GM08714 (cell line): ENCODE data around the gene PIP5KL1.
A peak's percentile ranks its signal among the peaks of the same experiment; 100 is the strongest.

Source experiments
- H3K4me3 ChIP-seq: fragments of 200-500 bp; sonication (Bioruptor generic); 2 replicates; pipeline ENCODE4 v1.5.1; 2014; ENCODE audit warnings: mild to moderate bottlenecking, low read length, inconsistent platforms
- ZNF274 ChIP-seq: IDR thresholded peaks from 2 replicates; pipeline ENCODE4 v1.6.1; 2012; ENCODE audit warnings: mild to moderate bottlenecking, low read depth, low read length

The PIP5KL1 gene

GRCh38 chr9:127946728-127947127 lies 16.2 kb upstream of the PIP5KL1 start:
- TF ChIP-seq ZNF274, result no peak
- H3K4me3 ChIP-seq, result no peak overlapping the region

DNA sequence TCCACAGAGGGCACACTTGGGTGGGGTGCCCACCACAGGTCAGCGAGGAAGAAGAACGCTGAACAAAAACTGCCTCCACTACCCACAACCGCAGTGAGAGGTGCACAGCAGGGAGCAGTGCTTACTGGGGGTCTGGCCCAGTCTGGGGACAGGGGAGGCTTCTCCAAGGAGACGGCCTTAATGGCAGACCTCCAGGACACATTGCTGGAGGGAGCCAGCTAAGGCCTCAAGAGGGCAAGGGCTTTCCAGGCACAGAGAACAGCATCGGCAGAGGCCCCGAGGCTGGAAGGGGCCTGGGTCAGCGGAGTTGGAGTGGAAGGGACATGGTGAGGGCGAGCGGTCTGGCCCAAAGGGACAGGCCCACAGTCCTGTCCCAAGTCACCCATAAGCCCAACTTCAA lies 15.4 kb upstream of the PIP5KL1 start:
- H3K4me3 ChIP-seq, result no peak overlapping the region
- no peak for TF ChIP-seq ZNF274

DNA sequence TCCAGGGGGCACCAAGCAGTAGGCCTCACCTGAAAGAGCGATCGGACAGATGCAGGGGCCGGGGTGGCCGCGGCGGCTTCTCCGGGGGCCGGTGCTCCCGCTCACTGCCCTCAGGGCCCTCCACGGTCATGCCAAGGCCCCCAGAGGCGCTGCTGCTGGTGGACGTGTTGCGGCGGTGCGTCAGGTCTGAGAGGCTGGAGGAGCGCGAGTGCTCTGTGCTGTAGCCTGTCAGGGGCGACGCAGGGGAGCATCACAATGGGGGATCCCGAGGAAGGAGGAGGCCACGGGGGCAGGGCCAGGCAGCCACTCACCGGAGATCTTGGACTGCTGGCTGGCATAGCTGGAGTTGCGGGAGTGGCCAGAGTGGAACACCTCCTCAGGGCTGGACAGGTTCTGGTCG lies 14.8 kb upstream of the PIP5KL1 start:
- no peak for TF ChIP-seq ZNF274
- H3K4me3 ChIP-seq, result no peak overlapping the region

DNA sequence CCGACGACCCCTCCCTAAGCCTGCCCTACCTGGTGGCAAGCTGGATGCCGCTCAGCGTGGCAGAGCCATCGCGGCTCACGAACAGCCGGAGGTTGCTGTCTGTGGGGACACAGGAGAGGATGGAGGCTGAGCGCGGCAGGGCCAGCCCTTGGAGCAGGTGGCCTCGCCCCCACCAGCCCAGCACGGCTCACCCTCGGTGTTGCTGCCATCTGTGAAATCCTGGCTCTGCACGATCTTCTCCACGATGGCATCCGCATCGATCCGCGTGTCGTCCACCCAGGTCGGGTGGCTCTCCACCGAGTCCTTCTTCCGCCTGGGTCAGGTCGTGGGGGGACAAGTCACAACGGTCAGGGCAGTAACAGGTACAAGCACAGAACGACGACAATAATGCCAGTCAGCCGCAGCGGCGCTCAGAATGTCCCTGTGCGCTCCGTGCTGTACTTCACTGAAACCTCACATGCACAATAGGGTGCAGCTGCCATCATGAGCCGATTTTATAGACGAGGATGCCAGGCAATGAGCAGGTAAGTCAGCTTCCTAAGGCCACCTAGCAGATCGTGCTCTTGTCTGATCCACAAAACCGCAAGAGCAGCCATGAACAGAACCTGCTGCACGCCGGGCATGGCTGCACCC lies 14.1 kb upstream of the PIP5KL1 start:
- no peak overlapping the region for H3K4me3 ChIP-seq
- TF ChIP-seq ZNF274, result no peak

- H3K4me3 ChIP-seq, result no peak overlapping the region
- TF ChIP-seq ZNF274, result no peak
Measured at GRCh38 chr9:127943731-127944144, 13.2 kb upstream of the PIP5KL1 start.

DNA sequence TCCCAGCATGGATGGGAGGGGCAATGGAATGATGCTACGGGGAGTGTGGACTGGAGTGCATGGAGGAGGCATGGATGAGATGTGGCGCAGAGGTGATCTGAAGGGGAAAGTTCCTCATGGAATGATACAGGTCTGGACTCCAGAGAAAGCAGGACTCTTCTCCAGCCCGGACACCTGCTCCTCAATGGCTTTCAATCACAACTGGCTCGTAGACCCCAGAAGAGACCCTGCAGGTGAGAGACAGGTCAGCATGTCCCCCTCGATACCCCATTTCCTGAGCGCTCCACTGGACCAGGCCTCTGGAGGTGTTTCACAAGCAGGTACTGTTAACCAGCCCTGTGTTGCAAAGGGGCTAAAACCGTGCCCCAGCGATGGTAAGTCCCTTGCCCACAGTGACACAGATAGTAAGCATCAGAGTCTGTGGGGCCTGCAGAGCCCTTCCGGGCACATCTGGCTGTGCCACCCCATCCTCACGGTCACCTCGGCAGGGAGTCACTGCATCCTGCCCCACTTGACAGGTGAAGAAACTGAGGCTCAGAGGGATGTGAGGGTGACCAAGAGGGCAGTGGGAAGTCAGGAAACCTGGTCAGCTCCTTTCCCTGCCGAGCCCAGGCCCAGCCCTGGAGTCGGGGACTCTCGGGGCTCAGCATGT lies 12.6 kb upstream of the PIP5KL1 start:
- no peak for TF ChIP-seq ZNF274
- no peak overlapping the region for H3K4me3 ChIP-seq

- TF ChIP-seq ZNF274, result no peak
- H3K4me3 ChIP-seq, result no peak overlapping the region
Measured at GRCh38 chr9:127942216-127943010, 11.8 kb upstream of the PIP5KL1 start.

DNA sequence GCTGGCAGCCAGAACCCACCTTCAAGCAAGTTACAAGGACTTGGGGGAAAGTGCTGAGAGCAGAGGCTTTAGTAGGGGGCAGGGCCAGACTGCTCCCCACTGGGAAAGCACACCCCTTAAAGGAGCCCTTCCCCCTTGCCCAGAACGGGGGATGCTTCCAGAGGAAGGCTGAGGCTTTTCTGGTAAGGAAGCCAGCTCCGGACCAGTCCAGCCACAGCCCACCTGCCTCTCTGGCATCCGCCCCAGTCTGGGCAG lies 11.3 kb upstream of the PIP5KL1 start:
- no peak for TF ChIP-seq ZNF274
- H3K4me3 ChIP-seq, result no peak overlapping the region

DNA sequence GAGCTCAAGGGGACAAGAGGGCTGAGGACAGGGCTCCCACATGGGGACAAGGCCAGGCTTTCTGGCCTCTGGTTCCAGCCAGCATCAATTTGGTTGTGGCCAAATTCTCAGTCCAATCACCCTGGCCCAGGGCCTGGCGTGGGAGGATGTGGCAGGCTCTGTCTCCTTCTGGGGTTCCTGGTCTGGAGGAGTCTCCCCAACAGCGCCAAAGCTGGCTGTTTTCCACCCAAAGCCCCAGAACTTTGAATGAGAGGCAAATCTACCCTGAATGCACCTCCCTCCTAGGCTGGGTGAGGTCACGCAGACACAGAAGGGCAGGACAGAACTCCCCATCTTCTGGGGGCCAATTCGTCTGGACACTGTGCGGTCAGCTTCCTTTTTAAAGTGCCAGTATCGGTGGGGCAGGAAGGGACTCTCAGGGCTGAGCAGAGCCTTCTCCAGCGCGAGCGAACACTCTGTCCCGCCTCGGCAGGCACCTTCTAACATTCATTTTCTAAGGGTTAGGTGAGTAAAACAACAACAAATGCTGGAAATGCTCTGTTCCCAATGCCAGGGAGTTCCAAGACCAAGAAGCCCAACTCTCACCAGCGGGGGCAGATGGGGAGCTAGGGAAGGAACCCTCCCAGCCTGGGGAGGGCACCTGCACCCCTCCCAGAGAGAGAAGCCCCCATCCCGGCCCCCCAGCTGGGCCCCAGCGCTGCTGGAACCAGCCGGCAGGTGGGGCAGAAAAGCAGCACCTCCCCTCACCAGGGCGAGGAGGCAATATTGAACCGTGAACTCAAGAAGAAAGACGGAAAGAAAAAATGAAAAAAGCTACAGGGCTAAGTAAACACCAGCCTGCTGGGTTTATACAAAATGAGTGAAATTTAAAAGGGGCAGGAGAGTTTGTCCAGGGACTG lies 10.7 kb upstream of the PIP5KL1 start:
- no peak for TF ChIP-seq ZNF274
- no peak overlapping the region for H3K4me3 ChIP-seq

GRCh38 chr9:127940593-127940992 lies 10.0 kb upstream of the PIP5KL1 start:
- no peak for TF ChIP-seq ZNF274
- no peak overlapping the region for H3K4me3 ChIP-seq

GRCh38 chr9:127938298-127938690 lies 7.7 kb upstream of the PIP5KL1 start:
- no peak overlapping the region; the same call in 1 of the 2 replicates for H3K4me3 ChIP-seq
- TF ChIP-seq ZNF274, result no peak

DNA sequence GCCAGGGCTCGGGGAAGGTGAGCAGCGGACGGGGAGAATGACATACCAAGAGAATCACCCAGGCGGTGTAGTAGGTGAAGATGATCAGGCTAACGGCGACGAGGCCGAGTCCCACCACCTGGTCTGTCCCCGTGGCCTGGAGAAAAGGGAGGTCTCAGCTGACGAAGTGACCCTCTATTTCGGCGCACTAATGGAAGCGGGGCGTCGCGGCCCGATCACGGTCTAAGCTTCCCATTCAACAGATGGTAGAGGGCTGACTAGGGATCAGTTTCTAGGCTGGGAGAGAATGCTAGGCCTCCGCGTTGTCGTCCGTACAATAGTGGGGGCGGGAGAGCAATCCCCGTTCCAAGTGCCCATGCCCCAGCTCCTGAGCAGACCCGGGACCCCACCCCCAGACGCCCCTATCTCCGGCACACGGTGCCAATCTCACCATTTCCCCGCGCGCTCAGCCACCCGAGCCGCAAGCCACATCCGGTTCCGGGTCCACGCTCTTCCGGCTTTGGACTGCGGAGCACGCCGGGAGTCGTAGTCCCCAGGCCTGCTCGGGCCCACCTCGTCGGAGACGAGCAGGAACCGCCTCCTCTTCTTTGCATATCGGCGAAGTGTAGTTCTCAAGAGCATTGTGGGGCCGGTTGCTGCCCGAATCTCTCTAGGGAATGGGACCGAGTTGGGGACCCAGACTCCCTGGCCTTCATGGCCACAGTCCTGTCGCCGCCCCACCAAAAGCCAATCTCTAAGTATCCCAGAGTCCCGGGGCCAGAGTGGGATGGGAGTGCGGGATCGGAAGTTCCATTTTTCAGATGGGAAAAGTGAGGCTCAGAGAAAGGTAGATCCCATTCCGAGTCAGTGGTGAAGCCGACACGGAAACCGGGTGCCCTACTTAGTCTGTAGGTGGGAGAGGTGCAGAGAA lies 7.1 kb upstream of the PIP5KL1 start, which contains the start of gene DPM2:
Gene DPM2 (minus strand): TSS at position 467 of the 910 bp plus-strand sequence. CDS start 34 bp downstream, at position 433.
- peak within 1 kb of the TSS; percentile 84 for H3K4me3 ChIP-seq
- no peak for TF ChIP-seq ZNF274

- H3K4me3 ChIP-seq, result peak overlapping the region; percentile 84
- TF ChIP-seq ZNF274, result no peak
Measured at GRCh38 chr9:127937056-127937387, 6.4 kb upstream of the PIP5KL1 start.
